Right lobe of liver (tissue), 6 donors: ENCODE results near the gene ITPA. TPM values are rescaled to one million over a fixed set of nuclear protein-coding genes. Genes with fewer than 3 reads are reported as not detected.

ENCODE experiments used
- ATAC-seq, 4 donors: fragments of 200-7000 bp; cut with Tn5 transposase; one replicate each; pipeline ENCODE4 v1.9.1; 2020; ENCODE audit warnings: mild to moderate bottlenecking in 4 of 4, moderate library complexity in 4 of 4
- DNase-seq, 3 donors: peaks; one replicate each; pipeline ENCODE4 v3.0.0-alpha.2; 2020
- H3K27ac ChIP-seq, 3 donors: fragments of 200-600 bp; one replicate each; pipeline ENCODE4 v1.8.0; 2022
- H3K27me3 ChIP-seq, 2 donors: fragments of 200-600 bp; one replicate each; pipeline ENCODE4 v1.8.0; 2022
- H3K36me3 ChIP-seq, 4 donors: fragments of 200-600 bp; sonication (generic) in 1 of 4; one replicate each; pipeline versions ENCODE4 v1.5.1 to v1.8.0; 2017 to 2022; ENCODE audit warnings: control low read depth in 1 of 4
- H3K4me1 ChIP-seq, 4 donors: fragments of 200-600 bp; sonication (generic) in 1 of 4; one replicate each; pipeline versions ENCODE4 v1.5.1 to v1.8.0; 2017 to 2022; ENCODE audit warnings: control low read depth in 1 of 4
- H3K4me3 ChIP-seq, 3 donors: fragments of 200-600 bp; one replicate each; pipeline ENCODE4 v1.8.0; 2022
- H3K9me3 ChIP-seq, 4 donors: fragments of 200-600 bp; sonication (generic) in 1 of 4; one replicate each; pipeline versions ENCODE4 v1.5.1 to v1.8.0; 2017 to 2022; ENCODE audit warnings: control low read depth in 1 of 4
- POLR2A ChIP-seq: fragments of 450-650 bp; IDR thresholded peaks from one replicate; pipeline ENCODE4 v1.6.1; 2017; ENCODE audit warnings: antibody characterized with exemption, mild to moderate bottlenecking
- WGBS: methylation state at CpG from one replicate; pipeline ENCODE4 v1.1.6; 2018; ENCODE audit warnings: low coverage, low lambda C conversion rate; ENCODE audit not compliant: insufficient coverage; ENCODE audit errors: missing lambda C conversion rate; 5-methylcytosine and 5-hydroxymethylcytosine counted together
- intact Hi-C, 2 donors: fragments of 100-400 bp; cut with DNase I; formaldehyde crosslinking; loops; one replicate each; pipeline versions ENCODE4 v1.11.2 to v1.14.1; 2022
- total RNA-seq, 6 experiments: library from RNA; depleted of rRNA in 2 of 6; stranded (reverse); fragments of >200 nt in 2 of 6; fragmentation: NEBNext Ultra II Directional in 3 of 6; extraction: Animal tissue kit (Norgen Biotek cat#: 25700) in 3 of 6; gene quantifications; one replicate each; pipeline versions ENCODE4 v1.1.0 to v1.2.4, GENCODE V29; 2016 to 2023
- TF ChIP-seq, protein P1 (sequence below), 4 donors: fragments of 200-600 bp in 3 of 4; fragments of 450-650 bp in 1 of 4; IDR thresholded peaks; one replicate each; pipeline versions ENCODE4 v1.5.1 to v1.8.0; 2016 to 2022; ENCODE audit warnings: antibody characterized with exemption in 4 of 4, mild to moderate bottlenecking in 2 of 4
- donor health status: DM: no; HTN: yes; CAD: no.
- donor health status: DM: no; HTN: no; CAD: no.
- donor health status: DM: no; HTN: no; CAD: no.
- donor health status: DM: no; HTN: yes; CAD: no.
- donor health status: DM: no; HTN: yes; CAD: no.

The ITPA gene
- total RNA-seq, 6 experiments from 2014 or later: 17.5 to 38.8 (median 26.7) TPM

DNA sequence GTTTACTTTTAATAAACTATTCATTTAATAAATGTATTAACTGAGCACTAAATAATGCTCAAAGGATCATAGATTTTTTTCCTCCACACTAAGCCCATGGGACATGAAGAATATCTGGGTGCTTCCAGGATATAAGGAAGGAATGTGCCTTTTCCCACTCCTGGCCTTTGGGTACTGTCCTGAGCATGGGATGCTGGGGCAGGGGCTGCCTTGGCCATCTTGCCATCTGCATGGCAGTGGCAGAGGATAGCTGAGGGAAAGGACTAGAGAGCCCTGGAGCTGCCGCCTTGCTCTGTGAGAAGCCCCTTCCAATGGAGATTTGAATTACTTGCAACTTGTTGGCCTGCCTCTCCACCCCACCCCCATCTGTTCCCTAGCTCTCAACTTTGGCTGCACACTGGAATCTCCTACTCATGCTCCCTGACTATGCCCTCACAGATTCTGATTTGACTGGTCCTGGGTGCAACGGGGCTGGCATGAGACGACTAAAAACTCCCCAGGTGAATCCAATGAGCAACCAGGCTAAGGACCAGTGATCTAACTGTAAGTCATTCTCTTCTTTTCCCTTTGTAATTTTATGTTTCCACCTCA is 20.4 kb upstream of the ITPA start:
- Histone ChIP-seq H3K9me3 (no peaks in the 10 kb centered on the region), H3K27ac (no peak overlapping the region), H3K27me3 (no peaks in the 10 kb centered on the region), H3K36me3 (peaks cover 0 to 29% (median 10%) of the 10 kb centered on the region in 4 donors), H3K4me3 (no peak overlapping the region), H3K4me1 (no peaks in the 10 kb centered on the region)
- intact Hi-C loops: no loop called here
- no peak for ATAC-seq
- 87% methylated on average over 2 of the region's 3 CpGs for WGBS
- DNase-seq: peak in 1 of 3 donors; percentile 11
- TF ChIP-seq POLR2A: no peak
- TF ChIP-seq, protein P1, sequence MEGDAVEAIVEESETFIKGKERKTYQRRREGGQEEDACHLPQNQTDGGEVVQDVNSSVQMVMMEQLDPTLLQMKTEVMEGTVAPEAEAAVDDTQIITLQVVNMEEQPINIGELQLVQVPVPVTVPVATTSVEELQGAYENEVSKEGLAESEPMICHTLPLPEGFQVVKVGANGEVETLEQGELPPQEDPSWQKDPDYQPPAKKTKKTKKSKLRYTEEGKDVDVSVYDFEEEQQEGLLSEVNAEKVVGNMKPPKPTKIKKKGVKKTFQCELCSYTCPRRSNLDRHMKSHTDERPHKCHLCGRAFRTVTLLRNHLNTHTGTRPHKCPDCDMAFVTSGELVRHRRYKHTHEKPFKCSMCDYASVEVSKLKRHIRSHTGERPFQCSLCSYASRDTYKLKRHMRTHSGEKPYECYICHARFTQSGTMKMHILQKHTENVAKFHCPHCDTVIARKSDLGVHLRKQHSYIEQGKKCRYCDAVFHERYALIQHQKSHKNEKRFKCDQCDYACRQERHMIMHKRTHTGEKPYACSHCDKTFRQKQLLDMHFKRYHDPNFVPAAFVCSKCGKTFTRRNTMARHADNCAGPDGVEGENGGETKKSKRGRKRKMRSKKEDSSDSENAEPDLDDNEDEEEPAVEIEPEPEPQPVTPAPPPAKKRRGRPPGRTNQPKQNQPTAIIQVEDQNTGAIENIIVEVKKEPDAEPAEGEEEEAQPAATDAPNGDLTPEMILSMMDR (IDR thresholded peaks at IDR 0.05): no peak

DNA sequence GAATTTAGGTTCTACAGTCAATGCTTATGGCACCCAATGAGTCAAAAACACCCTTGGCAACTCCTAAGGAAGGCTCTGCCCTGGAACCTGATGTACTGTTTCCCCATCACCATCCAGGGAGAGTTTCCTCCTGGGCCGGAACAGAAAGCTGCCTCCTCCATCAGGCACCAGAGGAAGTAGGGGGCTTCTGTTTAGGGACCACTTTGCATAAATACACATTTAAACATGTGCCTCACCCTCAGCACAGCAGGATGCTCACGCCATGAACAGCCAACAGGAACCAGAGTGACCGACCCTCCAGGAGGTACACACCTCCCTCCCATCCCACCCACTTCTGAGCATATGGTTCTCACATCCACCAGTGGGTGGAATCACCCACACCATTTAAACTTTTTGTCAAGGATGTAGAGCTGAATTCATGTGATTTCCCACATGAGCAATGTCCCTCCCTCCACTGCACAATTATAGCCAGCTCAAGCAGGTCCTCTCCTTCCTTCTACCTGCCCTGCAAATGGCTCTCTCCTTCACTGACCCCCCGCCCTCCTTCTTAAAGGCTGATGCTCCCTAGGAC is 19.7 kb upstream of the ITPA start:
- TF ChIP-seq POLR2A: no peak
- TF ChIP-seq, protein P1 (IDR thresholded peaks at IDR 0.05): no peak
- ATAC-seq (no peak), DNase-seq (peak in 1 of 3 donors; percentile 11)
- H3K9me3 ChIP-seq: no peaks in the 10 kb centered on the region
- no peak overlapping the region for H3K4me3 ChIP-seq
- intact Hi-C loops: no loop called here
- no peak overlapping the region for H3K27ac ChIP-seq
- H3K27me3 ChIP-seq: no peaks in the 10 kb centered on the region
- 89% methylated on average over 1 of the region's 4 CpGs for WGBS
- no peaks in the 10 kb centered on the region for H3K4me1 ChIP-seq
- H3K36me3 ChIP-seq: peaks cover 0 to 36% (median 15%) of the 10 kb centered on the region in 4 donors

DNA sequence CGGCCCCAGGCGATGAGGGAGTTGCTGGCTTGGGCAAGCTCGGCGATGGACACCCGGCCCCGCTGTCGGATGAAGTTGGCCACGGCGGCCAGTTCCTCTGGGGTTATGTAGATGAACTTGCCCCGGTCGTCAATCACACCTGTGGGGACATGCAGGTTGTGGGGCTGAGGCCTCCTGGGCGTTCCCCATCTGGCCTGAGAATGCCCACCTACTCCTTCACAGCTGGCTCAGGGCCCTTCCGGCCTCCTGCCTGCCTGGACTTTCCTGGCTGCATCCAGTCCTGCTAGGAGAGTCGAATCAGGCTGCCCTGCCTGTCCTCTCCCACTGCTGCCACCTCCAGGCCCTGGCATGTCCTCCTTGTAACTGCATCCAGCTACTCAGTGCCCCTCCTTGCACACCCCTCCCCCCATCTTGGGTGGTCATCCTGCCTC is 18.6 kb upstream of the ITPA start:
- Histone ChIP-seq H3K27me3 (no peaks in the 10 kb centered on the region), H3K27ac (no peak overlapping the region), H3K9me3 (no peaks in the 10 kb centered on the region), H3K4me3 (no peak overlapping the region), H3K4me1 (no peaks in the 10 kb centered on the region), H3K36me3 (peaks cover 0 to 47% (median 20%) of the 10 kb centered on the region in 4 donors)
- no peak for TF ChIP-seq POLR2A
- TF ChIP-seq, protein P1 (IDR thresholded peaks at IDR 0.05): no peak
- 100% methylated on average over 2 of the region's 14 CpGs for WGBS
- intact Hi-C loops: no loop called here
- peak in 1 of 4 donors; percentile 8 for ATAC-seq
- DNase-seq: peak in 1 of 3 donors; percentile 45

DNA sequence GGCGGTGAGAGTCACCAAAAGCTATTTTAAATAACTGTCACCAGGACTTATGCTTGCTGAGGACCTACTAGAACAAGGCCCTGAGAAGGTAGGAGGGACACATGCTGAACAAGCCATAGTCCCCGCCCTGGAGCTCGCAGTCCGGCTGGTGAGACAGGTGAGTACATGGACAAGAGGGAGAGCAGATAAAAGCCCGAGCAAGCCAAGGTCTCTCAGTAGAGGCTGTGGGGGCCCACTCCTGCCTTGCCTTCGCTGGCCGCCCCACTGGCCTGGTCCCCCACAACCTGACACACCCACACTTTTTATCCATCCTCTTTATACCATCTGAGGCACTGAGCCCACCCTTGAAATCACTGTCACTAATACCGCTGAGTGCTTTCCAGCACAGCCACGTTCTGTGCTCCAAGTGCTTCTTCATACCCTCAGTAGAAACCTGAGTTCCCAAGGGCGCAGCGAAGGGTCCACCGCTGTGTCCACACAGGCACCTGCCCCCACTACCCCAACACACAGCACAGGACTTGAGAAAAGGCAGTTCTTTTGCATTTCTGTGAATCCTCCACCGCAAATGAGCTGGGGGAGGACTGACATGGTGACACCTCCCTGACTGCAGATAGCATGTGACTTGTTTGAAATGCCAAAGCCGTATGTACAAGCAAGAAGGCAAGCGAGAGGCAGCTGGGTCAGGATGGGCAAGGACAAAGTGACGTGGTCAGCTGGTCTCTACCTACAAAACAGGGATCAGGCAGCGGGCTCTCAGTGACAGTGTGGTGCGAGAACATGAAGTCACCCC is 16.9 kb upstream of the ITPA start:
- 80% methylated on average over 3 of the region's 18 CpGs for WGBS
- H3K4me3 ChIP-seq: no peak overlapping the region
- H3K36me3 ChIP-seq: peaks cover 0 to 58% (median 25%) of the 10 kb centered on the region in 4 donors
- intact Hi-C loops: no loop called here
- peak in 1 of 3 donors; percentile 18 for DNase-seq
- ATAC-seq: no peak
- TF ChIP-seq, protein P1 (IDR thresholded peaks at IDR 0.05): no peak
- TF ChIP-seq POLR2A: no peak
- no peak overlapping the region for H3K27ac ChIP-seq
- H3K9me3 ChIP-seq: no peaks in the 10 kb centered on the region
- H3K4me1 ChIP-seq: no peaks in the 10 kb centered on the region
- no peaks in the 10 kb centered on the region for H3K27me3 ChIP-seq
